DOHH2 (cell line): Measurements from ENCODE around the gene CFAP61.

Experiments used
- H3F3A ChIP-seq: fragments of 200-600 bp; sonication (generic), shearing (Covaris generic); 2 replicates; pipeline ENCODE4 v1.6.0; 2016; ENCODE audit warnings: antibody characterized with exemption, mild to moderate bottlenecking; ENCODE audit not compliant: control insufficient read depth, insufficient read depth
- H3K27ac ChIP-seq: fragments of 200-600 bp; sonication (generic); 2 replicates; pipeline ENCODE4 v1.5.1; 2014; ENCODE audit warnings: low read depth, mild to moderate bottlenecking, low read length, moderate library complexity
- H3K27me3 ChIP-seq: fragments of 200-600 bp; sonication (generic); 2 replicates; pipeline ENCODE4 v1.6.1; 2014; ENCODE audit warnings: mild to moderate bottlenecking, low read length, mixed read lengths; ENCODE audit not compliant: control insufficient read depth
- H3K36me3 ChIP-seq: fragments of 200-600 bp; sonication (generic); 2 replicates; pipeline ENCODE4 v1.6.1; 2014; ENCODE audit warnings: mild to moderate bottlenecking, low read length, moderate library complexity, mixed read lengths; ENCODE audit not compliant: control insufficient read depth
- H3K4me1 ChIP-seq: fragments of 200-600 bp; sonication (generic); 2 replicates; pipeline ENCODE4 v1.6.1; 2014; ENCODE audit warnings: mild to moderate bottlenecking, low read length, mixed read lengths; ENCODE audit not compliant: control insufficient read depth
- H3K4me2 ChIP-seq: fragments of 200-600 bp; sonication (generic); 2 replicates; pipeline ENCODE4 v1.6.0; 2014; ENCODE audit warnings: mild to moderate bottlenecking, low read length, moderate library complexity
- H3K4me3 ChIP-seq: fragments of 200-600 bp; sonication (generic); 2 replicates; pipeline ENCODE4 v1.5.1; 2014; ENCODE audit warnings: mild to moderate bottlenecking, low read length, mixed read lengths
- H3K79me2 ChIP-seq: fragments of 200-600 bp; sonication (generic); 2 replicates; pipeline ENCODE4 v1.6.1; 2014; ENCODE audit warnings: mild to moderate bottlenecking, low read length, mixed read lengths; ENCODE audit not compliant: control insufficient read depth
- H3K9me2 ChIP-seq: fragments of 200-600 bp; sonication (generic); replicated peaks from 2 replicates; pipeline ENCODE4 v1.6.1; 2014; ENCODE audit warnings: mild to moderate bottlenecking, low read length, mixed read lengths; ENCODE audit not compliant: control insufficient read depth
- H3K9me3 ChIP-seq: fragments of 200-600 bp; sonication (generic); 2 replicates; pipeline ENCODE4 v1.6.1; 2014; ENCODE audit warnings: antibody characterized with exemption, low read length, mixed read lengths; ENCODE audit not compliant: control insufficient read depth, insufficient read depth
- H4K20me1 ChIP-seq: fragments of 200-600 bp; sonication (generic); 2 replicates; pipeline ENCODE4 v1.6.0; 2014; ENCODE audit warnings: low read depth, mild to moderate bottlenecking, antibody characterized with exemption, low read length, moderate library complexity; ENCODE audit not compliant: control insufficient read depth, insufficient read depth
- EZH2phosphoT487 ChIP-seq: fragments of 200-600 bp; sonication (generic); IDR thresholded peaks from 2 replicates; pipeline ENCODE4 v1.6.1; 2017; ENCODE audit warnings: borderline replicate concordance, mild to moderate bottlenecking, antibody characterized with exemption, low read length, moderate library complexity, mixed read lengths
- TF ChIP-seq, protein P1 (sequence below): fragments of 200-600 bp; sonication (generic); IDR thresholded peaks from one replicate; pipeline ENCODE4 v1.5.1; 2014; ENCODE audit warnings: antibody characterized with exemption, mild to moderate bottlenecking, low read depth, low read length; ENCODE audit not compliant: poor library complexity, severe bottlenecking

CFAP61 gene

GRCh38 chr20:20227013-20227571 is 174.8 kb downstream of the CFAP61 start:
- TF ChIP-seq, protein P1, sequence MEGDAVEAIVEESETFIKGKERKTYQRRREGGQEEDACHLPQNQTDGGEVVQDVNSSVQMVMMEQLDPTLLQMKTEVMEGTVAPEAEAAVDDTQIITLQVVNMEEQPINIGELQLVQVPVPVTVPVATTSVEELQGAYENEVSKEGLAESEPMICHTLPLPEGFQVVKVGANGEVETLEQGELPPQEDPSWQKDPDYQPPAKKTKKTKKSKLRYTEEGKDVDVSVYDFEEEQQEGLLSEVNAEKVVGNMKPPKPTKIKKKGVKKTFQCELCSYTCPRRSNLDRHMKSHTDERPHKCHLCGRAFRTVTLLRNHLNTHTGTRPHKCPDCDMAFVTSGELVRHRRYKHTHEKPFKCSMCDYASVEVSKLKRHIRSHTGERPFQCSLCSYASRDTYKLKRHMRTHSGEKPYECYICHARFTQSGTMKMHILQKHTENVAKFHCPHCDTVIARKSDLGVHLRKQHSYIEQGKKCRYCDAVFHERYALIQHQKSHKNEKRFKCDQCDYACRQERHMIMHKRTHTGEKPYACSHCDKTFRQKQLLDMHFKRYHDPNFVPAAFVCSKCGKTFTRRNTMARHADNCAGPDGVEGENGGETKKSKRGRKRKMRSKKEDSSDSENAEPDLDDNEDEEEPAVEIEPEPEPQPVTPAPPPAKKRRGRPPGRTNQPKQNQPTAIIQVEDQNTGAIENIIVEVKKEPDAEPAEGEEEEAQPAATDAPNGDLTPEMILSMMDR, result no peak
- TF ChIP-seq EZH2phosphoT487, result no peak
- H3F3A ChIP-seq, result no peaks in the 10 kb centered on the region
- no peaks in the 10 kb centered on the region for H3K9me3 ChIP-seq
- no peak overlapping the region for H3K4me3 ChIP-seq
- H3K36me3 ChIP-seq, result no peaks in the 10 kb centered on the region
- H3K27ac ChIP-seq, result no peak overlapping the region
- no peaks in the 10 kb centered on the region for H4K20me1 ChIP-seq
- H3K27me3 ChIP-seq, result peaks cover 2% of the 10 kb centered on the region; the same call in 1 of the 2 replicates
- no peak overlapping the region for H3K4me2 ChIP-seq
- no peaks in the 10 kb centered on the region for H3K79me2 ChIP-seq
- no peaks in the 10 kb centered on the region for H3K4me1 ChIP-seq
- H3K9me2 ChIP-seq, result no peaks in the 10 kb centered on the region

DNA sequence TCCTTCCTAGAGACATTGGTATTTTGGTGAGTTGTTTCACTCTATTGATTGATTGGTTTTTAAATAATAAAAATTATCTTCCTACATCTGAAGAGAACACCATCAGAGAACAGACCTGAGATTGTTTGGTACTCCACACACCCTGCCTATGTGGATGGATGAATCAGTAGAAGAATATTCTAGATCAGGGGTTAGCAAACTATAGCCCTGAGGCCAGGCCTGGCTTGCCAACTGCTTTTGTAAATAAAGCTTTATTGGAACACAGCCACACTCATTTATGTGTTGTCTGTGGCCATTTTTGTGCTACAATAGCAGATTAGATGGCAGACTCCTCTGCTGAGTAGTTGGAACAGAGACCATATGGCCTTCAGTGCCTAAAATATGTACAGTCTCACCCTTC is 176.0 kb downstream of the CFAP61 start:
- no peaks in the 10 kb centered on the region for H3K9me2 ChIP-seq
- H4K20me1 ChIP-seq, result no peaks in the 10 kb centered on the region
- no peaks in the 10 kb centered on the region for H3K9me3 ChIP-seq
- no peaks in the 10 kb centered on the region for H3K79me2 ChIP-seq
- no peaks in the 10 kb centered on the region for H3K4me1 ChIP-seq
- H3K27ac ChIP-seq, result no peak overlapping the region
- H3K4me2 ChIP-seq, result no peak overlapping the region
- no peak for TF ChIP-seq EZH2phosphoT487
- TF ChIP-seq, protein P1, result no peak
- no peaks in the 10 kb centered on the region for H3F3A ChIP-seq
- peaks cover 8% of the 10 kb centered on the region; the same call in 1 of the 2 replicates for H3K27me3 ChIP-seq
- H3K4me3 ChIP-seq, result no peak overlapping the region
- H3K36me3 ChIP-seq, result no peaks in the 10 kb centered on the region

DNA sequence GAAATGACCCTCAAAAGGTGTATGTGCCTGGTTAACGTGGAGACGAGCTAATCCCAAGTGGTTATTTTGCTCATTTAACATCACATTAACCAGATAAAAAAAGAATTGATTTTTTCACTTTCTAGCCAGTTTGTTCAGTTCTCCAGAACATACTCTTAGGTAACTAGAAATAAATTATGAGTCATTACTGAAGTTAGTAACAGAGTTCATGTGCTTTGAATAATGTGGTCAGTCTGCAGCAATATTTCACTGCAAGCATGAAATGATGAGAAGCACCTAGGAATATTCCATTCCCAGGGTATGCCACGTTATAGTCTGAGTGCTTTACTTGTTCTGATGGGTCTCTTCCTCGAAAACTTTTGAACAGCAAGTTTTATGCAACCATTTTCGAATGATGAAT is 177.3 kb downstream of the CFAP61 start:
- Histone ChIP-seq H3K9me3 (no peaks in the 10 kb centered on the region), H3K79me2 (no peaks in the 10 kb centered on the region), H3K4me1 (no peaks in the 10 kb centered on the region), H3K9me2 (no peaks in the 10 kb centered on the region), H3K27ac (no peak overlapping the region), H3F3A (no peaks in the 10 kb centered on the region), H4K20me1 (no peaks in the 10 kb centered on the region), H3K27me3 (peaks cover 8% of the 10 kb centered on the region; the same call in 1 of the 2 replicates), H3K4me2 (no peak overlapping the region), H3K4me3 (no peak overlapping the region), H3K36me3 (no peaks in the 10 kb centered on the region)
- TF ChIP-seq EZH2phosphoT487, result no peak
- TF ChIP-seq, protein P1, result no peak

DNA sequence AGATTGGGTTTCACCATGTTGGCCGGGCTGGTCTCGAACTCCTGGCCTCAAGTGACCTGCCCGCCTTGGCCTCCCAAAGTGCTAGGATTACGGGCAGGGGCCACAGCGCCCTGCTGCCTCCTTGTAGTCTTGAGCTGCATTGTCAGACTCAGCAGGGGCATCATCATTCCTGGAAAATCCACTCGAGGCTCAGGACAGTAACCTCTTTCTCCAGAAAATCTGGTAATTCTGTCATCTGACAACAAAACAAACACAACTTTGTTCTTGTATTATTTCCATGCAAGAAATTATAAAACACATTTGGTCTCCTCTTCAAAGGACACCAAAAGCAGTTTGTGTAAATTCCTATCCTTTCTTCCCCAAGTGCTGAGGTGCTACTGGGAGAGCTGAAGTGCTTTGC is 178.4 kb downstream of the CFAP61 start:
- Histone ChIP-seq H3K9me2 (no peaks in the 10 kb centered on the region), H3K4me3 (no peak overlapping the region), H3K79me2 (no peaks in the 10 kb centered on the region), H3F3A (no peaks in the 10 kb centered on the region), H3K27ac (no peak overlapping the region), H3K4me2 (no peak overlapping the region), H3K27me3 (peaks cover 8% of the 10 kb centered on the region; the same call in 1 of the 2 replicates), H3K9me3 (no peaks in the 10 kb centered on the region), H3K36me3 (no peaks in the 10 kb centered on the region), H4K20me1 (no peaks in the 10 kb centered on the region), H3K4me1 (no peaks in the 10 kb centered on the region)
- TF ChIP-seq EZH2phosphoT487, result no peak
- TF ChIP-seq, protein P1, result no peak
